Right ventricle myocardium inferior (tissue), 1 donor: ENCODE measurements around the gene DDR2. TPM values are rescaled to one million over a fixed set of nuclear protein-coding genes. Genes with fewer than 3 reads are reported as not detected.
"Not testable (repeated sequence)": the region's sequence is repeated elsewhere in the genome, so short reads cannot be mapped to it uniquely, and the experiment has no call there.

Experiments
- ATAC-seq: fragments of 200-7000 bp; cut with Tn5 transposase; one replicate; pipeline ENCODE4 v1.9.1; 2020; ENCODE audit warnings: mild to moderate bottlenecking, moderate library complexity
- DNase-seq: peaks from one replicate; pipeline ENCODE4 v3.0.0; 2021; ENCODE audit errors: missing footprints
- intact Hi-C: fragments of 100-400 bp; cut with DNase I; formaldehyde crosslinking; loops from one replicate; pipeline ENCODE4 v1.11.0; 2022
- total RNA-seq: library from RNA; stranded (reverse); fragmentation: NEBNext Ultra II Directional; extraction: Animal tissue kit (Norgen Biotek cat#: 25700); gene quantifications from one replicate; pipeline ENCODE4 v1.2.1, GENCODE V29; 2021
- donor health status: DM: no; HTN: yes; CAD: no; lungs with severe emphysema.

DDR2 gene
- total RNA-seq, 1 donor from 2014 or later: 34.4 TPM

DNA sequence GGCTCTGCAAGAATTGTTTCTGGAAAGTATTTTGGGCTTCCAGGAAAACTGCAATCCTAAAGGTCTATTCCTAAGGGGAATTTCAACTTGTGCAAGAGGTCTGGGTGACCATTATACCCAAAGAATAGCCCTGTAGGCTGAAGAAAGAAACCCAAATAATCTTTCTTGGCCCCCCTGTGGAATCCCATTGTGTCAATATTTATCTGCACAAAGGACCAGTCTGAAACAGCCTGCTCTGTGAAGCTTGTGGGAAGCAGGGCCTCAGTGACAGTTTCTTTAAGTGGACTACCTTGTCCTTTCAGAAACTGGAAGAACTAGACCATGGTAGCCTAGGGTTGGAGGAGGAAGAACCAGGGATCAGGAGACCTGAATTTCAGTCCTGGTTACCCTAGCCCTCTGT is 99.8 kb downstream of the DDR2 start:
- DNase-seq (no peak), ATAC-seq (peak; percentile 29)
- intact Hi-C loops: loop anchor here (5.0 kb wide), 1 partner anchor 100 kb away; the partner anchor contains the start of gene DDR2

DNA sequence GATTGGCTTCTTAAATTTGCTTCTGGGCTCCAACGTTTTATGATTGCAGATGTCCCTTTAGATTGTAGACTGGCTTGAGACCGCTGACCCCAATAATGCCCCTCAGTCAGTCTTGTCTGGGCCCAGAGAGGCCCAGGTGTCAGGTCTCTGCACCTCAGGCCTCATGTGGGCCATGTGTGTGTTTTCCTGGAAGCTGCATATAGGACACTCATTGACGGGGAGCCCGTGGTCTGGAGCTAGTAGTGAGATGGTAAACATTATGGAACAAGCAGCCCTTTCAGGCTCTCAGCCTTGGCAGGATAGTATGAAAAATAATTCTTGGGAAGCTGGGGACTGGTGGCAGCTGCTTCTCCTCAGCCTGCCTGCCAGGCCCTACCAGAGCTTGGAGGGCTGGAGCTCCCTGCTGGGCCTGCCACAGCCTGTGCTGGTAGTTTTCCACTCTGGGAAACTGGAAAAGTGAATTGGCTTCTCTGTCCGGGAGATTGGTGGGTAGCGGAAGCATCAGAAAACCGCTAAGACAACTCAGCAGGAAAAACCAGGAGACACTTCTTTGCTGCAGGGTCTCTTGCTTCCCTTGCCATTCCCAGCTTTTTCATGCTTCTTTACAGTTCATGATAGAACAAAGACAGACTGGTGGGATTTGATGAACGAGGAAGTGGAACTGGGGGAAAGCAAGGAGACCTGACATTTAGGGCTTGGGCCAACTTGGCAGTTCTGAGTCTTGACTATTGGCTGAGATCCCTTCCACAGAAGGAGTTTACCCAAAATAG is 100.5 kb downstream of the DDR2 start:
- DNase-seq (peak; percentile 77), ATAC-seq (peak; percentile 93)
- intact Hi-C loops: loop anchor here (5.0 kb wide), 1 partner anchor 100 kb away; the partner anchor contains the start of gene DDR2

DNA sequence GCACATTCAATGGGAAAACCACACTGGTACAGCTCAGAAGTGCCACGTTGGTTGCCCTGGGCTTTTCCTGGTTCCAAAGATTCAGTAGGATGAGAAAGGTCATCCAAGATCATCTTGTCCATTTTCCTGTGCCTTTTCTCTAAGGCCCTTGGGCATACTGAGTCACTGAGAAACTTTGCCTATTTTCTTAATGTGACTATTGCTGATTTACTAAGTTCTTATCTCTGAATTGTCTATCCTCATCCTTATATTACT is 101.0 kb downstream of the DDR2 start:
- ATAC-seq (peak; percentile 22), DNase-seq (no peak)
- intact Hi-C loops: loop anchor here (5.0 kb wide), 1 partner anchor 101 kb away; the partner anchor contains the start of gene DDR2

DNA sequence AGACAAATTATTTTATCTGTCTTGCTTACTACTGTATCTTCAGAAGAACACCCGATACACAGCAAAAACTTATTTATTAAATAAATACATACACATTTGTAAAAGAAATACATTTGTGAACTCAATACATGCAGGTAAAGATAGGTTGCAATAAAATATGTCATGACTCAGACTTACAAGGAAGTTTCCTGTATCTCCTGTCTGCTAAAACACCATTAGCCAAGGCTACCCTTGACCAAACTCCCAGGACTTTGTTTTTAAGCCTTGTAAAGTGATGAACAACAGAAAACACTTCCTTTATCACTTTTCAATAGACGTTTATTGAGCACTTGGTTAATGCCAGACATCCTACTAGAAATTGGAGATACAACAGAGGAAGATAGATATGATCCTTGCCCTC is 101.8 kb downstream of the DDR2 start:
- intact Hi-C loops: loop anchor here (5.0 kb wide), 1 partner anchor 102 kb away; the partner anchor contains the start of gene DDR2
- ATAC-seq (no peak), DNase-seq (no peak)

DNA sequence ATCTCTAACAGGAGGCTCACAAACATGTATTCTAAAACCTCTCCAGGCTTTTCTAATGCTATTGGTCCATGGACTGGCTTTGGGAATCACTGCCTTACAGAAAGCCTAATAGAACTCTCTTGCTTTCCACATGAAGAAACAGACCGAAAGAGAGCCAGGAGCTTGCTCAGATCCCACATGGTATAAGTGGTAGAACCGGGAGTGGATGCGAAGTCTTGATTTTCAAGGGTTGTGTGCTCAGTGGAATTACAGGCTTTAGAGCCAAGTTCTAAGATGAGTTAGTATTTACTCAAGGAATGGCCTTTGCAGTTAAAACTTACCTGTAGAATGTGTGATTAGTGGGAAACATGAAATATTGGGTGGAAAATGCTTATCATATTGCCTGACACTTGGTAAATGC is 103.9 kb downstream of the DDR2 start:
- no peak for DNase-seq
- intact Hi-C loops: no loop called here
- no peak for ATAC-seq

DNA sequence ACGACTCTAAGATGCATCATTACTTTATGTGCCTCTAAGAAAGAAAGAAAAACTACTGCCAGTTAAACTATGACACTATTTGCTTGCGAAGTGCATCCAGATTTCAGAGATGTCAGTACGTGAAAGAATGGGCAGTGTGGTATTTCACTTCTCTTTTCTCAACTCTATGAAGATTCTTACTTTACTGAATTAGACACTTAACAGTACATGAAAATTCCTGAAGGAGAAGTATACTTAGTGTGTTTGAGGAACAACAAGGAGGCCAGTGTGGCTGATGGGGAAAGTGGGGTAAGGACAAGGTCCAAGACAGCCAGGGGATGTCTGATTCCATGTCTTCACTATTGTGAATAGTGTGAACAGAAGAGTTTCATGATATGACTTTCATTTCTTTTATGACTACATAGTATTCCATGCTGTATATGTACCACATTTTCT is 104.4 kb downstream of the DDR2 start:
- ATAC-seq: no peak
- intact Hi-C loops: no loop called here
- no peak for DNase-seq

DNA sequence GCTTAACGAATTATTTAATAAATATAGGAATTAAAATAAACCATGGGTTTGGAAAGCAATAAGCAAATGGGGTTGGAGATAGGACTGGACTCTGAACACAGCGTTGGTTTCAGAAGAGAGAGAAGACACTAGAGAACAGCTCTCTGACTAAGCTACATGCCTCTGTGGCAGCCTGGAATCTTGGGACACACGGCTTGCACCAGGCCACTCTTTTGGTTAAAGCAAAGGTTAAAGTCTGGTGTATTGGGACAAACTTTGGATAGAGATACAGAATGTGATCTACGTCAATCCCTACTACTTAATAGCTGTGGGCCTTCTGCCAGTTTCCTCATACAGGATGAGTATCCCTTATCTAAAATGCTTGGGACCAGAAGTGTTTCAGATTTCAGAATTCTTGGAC is 108.5 kb downstream of the DDR2 start:
- DNase-seq: no peak
- ATAC-seq: peak; percentile 74
- intact Hi-C loops: no loop called here

DNA sequence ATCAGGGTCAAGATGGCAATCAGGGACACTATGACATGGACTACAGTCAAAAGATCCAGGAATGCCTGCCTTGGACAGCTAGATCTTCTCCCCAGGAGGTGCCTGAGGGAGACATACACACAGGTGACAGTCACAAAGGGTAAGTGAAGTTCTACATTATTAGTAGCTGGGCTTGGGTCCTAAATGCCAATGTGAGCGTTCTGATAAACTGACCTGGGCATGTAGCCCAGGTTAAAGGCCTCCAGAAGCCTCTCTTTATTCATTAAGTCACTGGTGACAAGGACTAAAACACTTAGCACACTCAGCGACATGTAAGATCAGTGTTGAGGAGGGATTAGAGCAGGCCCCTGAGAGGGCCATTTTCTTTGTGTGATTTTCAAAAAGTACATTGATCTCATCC is 109.3 kb downstream of the DDR2 start:
- DNase-seq (no peak), ATAC-seq (peak; percentile 34)
- intact Hi-C loops: no loop called here

DNA sequence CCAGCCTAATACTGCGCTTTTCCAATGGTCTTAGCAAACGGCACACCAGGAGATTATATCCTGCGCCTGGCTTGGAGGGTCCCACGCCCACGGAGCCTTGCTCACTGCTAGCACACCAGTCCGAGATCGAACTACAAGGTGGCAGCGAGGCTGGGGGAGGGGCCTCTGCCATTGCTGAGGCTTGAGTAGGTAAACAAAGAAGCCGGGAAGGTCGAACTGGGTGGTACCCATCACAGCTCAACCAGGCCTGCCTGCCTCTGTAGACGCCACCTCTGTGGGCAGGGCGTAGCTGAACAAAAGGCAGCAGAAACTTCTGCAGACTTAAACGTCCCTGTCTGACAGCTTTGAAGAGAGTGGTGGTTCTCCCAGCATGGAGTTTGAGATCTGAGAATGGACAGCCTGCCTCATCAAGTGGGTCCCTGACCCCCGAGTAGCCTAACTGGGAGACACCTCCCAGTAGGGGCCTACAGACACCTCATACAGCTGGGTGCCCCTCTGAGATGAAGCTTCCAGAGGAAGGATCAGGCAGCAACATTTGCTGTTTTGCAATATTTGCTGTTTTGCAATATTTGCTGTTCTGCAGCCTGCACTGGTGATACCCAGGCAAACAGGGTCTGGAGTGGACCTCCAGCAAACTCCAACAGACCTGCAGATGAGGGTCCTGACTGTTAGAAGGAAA is 114.1 kb downstream of the DDR2 start:
- ATAC-seq, intact Hi-C loops, DNase-seq: not testable (repeated sequence)

DNA sequence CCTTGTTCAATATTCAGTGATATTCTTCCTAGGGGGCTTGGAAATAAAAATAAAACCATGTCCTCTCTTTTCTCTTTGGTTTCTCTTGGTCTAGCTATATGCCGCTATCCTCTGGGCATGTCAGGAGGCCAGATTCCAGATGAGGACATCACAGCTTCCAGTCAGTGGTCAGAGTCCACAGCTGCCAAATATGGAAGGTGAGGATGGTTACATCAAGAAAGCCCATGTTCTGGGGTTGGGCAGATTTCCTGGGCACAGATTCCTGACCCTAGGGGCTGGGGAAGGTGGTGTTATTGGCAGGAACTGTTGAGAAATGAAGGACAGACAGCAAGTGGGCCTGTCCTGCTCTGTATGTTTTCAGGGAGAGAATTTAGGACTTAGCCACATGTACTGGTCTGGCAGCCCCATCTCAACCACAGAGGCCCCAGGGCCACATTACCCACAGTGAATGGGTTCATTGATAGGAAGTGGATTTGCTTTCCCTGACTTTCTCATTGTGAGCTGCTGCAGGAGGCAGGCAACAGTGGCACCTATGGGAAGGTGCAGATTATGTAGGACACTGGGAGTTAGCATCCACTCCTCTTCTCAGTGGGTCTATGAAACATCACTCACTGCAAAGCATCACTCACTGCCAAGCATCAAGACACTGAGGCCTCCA is 120.9 kb downstream of the DDR2 start:
- ATAC-seq: no peak
- no peak for DNase-seq
- intact Hi-C loops: no loop called here

DNA sequence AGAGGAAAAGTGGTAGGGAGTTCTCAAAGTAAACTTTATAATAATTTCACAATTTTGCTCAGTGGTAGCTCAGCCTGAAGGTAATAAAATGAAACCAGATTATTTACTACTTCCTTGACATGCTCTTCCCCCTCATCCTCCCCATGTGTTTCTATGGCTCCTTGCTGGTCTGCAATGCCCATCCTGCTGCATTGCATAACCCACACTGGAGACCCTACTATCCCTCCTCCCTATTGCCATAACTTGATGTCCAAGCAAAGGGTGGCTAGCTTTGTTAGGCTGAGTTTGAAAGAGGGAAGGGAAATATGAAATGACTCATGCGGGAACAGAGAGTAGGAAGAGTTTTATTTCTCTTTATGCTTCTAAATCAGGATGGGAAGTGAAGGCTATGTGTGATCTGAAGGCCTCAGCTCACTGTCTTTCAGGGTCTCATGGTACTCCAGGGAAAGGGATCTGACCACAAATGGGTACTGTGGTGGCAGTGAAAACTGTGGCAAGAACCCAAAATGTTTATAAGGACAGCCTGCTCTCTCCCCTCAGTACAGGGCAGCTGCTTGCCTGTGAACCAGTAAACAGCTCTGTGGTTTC is 121.8 kb downstream of the DDR2 start:
- ATAC-seq (no peak), DNase-seq (no peak)
- intact Hi-C loops: no loop called here

DNA sequence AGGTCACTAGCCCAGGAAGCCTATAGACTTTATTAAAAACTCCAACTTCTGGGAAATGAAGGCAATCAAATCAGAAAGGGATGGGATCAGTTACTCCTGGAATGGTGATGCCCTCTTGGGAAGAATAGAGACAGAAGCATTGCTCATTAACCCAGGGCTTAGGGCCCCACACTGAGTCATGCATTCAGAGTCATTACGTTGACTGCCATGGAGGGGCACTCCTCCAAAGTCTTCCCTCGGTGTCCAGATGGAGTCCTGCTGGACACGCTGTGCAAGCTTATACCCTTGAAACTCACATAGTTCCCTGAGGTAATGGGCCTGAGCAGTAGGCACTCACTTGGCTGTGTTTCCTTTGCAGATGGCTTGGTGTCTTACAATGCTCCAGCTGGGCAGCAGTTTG is 123.0 kb downstream of the DDR2 start:
- DNase-seq: no peak
- intact Hi-C loops: loop anchor here (5.0 kb wide), 1 partner anchor 143 kb away; no protein-coding TSS in a partner anchor
- no peak for ATAC-seq

DNA sequence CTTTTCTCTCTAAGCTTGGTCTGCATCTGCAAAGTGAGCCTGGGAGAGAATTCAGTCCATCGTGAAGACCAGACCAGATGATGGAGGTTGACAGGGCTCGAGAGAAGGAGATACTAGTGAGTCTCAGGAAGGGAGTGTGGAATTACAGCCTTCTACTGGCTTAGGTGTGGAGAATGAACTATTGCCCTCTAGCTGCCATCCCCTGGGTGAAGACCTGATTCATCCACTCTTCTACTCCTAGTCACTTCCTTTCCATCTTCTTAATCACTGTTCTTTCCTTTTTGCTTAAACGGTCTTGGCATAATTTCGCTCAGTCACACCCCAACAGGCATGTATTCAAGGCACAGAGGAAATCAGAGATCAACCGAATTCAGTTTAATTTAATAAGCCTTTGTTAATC is 124.3 kb downstream of the DDR2 start:
- DNase-seq (no peak), ATAC-seq (no peak)
- intact Hi-C loops: loop anchor here (5.0 kb wide), 1 partner anchor 144 kb away; no protein-coding TSS in a partner anchor

DNA sequence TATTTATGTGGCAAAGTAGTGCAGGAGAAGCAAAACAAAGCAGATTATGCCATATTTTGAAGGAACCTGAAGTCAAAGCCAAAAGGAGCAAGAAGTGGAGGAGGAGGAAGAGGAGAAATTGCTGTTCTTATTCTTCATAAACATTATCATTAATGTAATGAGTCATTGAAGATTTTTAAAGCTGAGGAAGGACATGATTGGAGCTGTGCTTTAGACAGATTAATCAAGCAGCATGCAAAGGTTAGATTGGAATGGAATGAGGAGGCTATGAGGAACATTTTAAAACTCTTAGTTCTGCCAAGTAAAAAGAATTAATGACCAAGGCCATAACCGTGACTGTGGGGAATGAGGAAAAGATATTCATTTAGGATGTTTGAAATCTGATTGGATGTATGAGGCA is 125.2 kb downstream of the DDR2 start:
- DNase-seq: no peak
- intact Hi-C loops: loop anchor here (5.0 kb wide), 1 partner anchor 145 kb away; no protein-coding TSS in a partner anchor
- ATAC-seq: no peak

DNA sequence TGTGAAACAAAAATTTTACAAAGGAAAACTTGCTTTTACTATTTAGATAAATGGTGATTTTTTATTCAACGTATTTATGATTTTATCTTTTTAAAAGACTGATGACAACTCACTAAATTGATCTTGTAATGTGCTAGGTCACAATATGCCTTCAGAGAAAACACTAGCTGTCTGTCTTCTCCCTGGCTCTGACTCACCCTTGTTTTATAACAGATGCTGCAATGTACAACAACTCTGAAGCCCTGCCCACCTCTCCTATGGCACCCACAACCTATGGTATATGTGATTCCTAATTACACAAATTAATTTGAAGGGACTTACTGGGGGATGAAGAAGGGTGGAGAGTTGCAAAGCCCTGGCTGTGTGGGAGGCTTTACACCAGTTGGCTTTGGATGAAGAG is 133.5 kb downstream of the DDR2 start:
- intact Hi-C loops: no loop called here
- DNase-seq (no peak), ATAC-seq (no peak)

DNA sequence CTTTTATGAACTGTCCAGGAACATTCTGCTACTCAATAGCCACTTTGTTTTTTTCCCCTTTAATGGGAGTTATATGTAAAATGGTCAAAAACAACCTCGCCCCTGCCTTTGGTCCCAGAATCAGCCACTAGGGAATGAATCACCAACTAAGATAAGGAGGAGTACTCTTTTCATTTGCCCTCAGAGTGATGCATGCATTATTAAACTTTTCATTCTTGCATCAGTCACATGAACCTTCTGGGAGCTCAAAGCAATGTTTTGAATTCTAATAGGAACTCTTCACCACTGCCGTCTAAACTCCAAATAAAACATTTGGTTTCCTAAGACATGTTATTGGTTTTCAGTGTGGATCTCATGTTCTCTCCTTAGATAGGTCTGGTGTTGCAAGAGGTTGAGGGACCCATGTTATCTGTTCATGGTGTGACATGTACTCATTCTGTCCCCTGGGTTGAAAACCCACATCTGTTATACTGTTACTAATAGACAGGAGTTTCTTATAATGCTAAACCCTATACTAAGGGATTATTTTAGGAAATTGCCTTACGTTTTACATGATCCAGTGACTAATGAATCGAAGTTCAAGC is 140.4 kb downstream of the DDR2 start:
- ATAC-seq (peak; percentile 89), DNase-seq (no peak)
- intact Hi-C loops: no loop called here

DNA sequence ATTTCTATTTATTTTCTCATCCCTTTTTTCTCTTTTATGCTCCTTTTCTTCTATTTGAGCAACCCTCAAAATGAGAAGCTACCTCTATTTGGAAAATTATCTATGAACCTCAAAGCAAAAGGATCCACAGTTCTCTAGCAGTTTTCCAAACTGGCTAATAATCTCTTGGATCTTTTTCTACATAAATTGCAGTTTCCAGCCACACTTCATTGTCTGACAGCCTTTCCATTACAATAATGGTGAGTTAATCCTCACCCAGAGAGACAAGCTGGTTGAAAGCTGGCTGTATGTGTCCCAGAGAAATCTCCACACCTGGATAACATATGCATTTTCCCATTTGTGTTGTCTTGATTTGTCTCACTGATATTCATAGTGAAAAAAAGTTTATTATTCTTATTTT is 141.7 kb downstream of the DDR2 start:
- ATAC-seq (no peak), DNase-seq (no peak)
- intact Hi-C loops: no loop called here

DNA sequence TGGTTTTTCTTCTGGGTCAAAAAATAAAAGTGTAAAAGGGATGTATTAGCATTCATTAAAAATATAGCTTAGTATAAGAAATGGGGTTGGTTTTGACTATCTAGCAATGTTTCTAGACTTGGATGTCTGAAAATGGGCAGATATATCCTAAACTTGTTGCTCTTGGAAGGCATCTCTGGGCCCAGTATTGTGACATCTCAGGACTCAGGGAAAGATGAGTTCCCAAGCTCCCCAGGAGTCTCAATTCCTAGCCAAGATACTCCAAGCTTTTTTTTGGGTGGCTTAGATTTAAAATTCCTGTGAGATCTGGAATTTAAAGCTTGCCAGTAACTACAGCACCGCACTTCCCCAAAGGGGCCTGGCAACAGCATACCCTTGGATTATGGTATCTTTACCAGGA is 146.8 kb downstream of the DDR2 start:
- no peak for DNase-seq
- peak; percentile 20 for ATAC-seq
- intact Hi-C loops: no loop called here

DNA sequence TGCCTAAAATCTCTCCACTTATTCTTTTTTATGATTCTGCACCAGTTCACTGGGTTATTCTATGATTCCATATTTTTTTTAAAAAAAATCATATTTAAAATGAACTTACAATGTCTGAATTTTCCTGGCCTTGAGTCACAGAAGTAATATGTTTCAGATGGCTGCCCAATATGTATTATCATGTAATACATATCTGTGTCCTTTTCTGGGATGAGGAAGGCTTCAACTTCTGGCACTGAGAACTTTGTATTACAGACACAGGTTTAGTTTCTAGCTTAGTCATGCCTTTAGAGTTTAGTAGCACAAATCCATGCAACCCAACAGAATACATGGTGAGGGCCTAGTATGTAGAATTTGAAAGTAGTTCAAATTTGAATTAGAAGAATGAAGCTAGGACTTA is 150.4 kb downstream of the DDR2 start:
- DNase-seq (no peak), ATAC-seq (no peak)
- intact Hi-C loops: no loop called here
